Astrocyte of the hippocampus (primary cell): ENCODE results near the gene KRTAP5-8.
"Not testable (repeated sequence)": the region's sequence is repeated elsewhere in the genome, so short reads cannot be mapped to it uniquely, and the experiment has no call there.

Experiments used
- DNase-seq: peaks from one replicate; pipeline ENCODE4 v3.0.0; 2011; ENCODE audit warnings: low read depth, low spot score

KRTAP5-8 gene

GRCh38 chr11:71507102-71507501 lies 30.7 kb upstream of the KRTAP5-8 start:
- DNase-seq = no peak

- DNase-seq = no peak
Observed at GRCh38 chr11:71518506-71519471, 19.0 kb upstream of the KRTAP5-8 start.

GRCh38 chr11:71519546-71519945 lies 18.3 kb upstream of the KRTAP5-8 start:
- DNase-seq = no peak

- DNase-seq = no peak
Observed at GRCh38 chr11:71525188-71525937, 12.5 kb upstream of the KRTAP5-8 start.

GRCh38 chr11:71525938-71526495 lies 11.8 kb upstream of the KRTAP5-8 start:
- no peak for DNase-seq

GRCh38 chr11:71526796-71527575 lies 10.8 kb upstream of the KRTAP5-8 start, which contains the start of gene KRTAP5-7:
Gene KRTAP5-7, plus strand, starts transcription at chr11:71527267. Its CDS starts 34 bp downstream, at chr11:71527301.
- DNase-seq = not testable (repeated sequence)

GRCh38 chr11:71527576-71528210 lies 10.1 kb upstream of the KRTAP5-8 start:
- no peak for DNase-seq

- DNase-seq = no peak
Observed at GRCh38 chr11:71530602-71531001, 7.2 kb upstream of the KRTAP5-8 start.

GRCh38 chr11:71532036-71532610 lies 5.7 kb upstream of the KRTAP5-8 start:
- no peak for DNase-seq

GRCh38 chr11:71534711-71535608 lies 2.9 kb upstream of the KRTAP5-8 start:
- not testable (repeated sequence) for DNase-seq

GRCh38 chr11:71535825-71536224 lies 2.0 kb upstream of the KRTAP5-8 start:
- no peak for DNase-seq

- DNase-seq = no peak
Observed at GRCh38 chr11:71537537-71537936, 288 bp upstream of the KRTAP5-8 start.

GRCh38 chr11:71538666-71538990 lies 803 bp downstream of the KRTAP5-8 start:
- no peak for DNase-seq

GRCh38 chr11:71539017-71539416 lies 1.2 kb downstream of the KRTAP5-8 start:
- DNase-seq = no peak

- DNase-seq = not testable (repeated sequence)
Observed at GRCh38 chr11:71539971-71540370, 2.1 kb downstream of the KRTAP5-8 start.

GRCh38 chr11:71540521-71541304 lies 2.9 kb downstream of the KRTAP5-8 start:
- not testable (repeated sequence) for DNase-seq

- no peak for DNase-seq
Observed at GRCh38 chr11:71542382-71542781, 4.6 kb downstream of the KRTAP5-8 start.

- DNase-seq = no peak
Observed at GRCh38 chr11:71542879-71543777, 5.3 kb downstream of the KRTAP5-8 start.
